Body of pancreas (tissue), 4 donors: Measurements from ENCODE around the gene COMMD1. TPM values are rescaled to one million over a fixed set of nuclear protein-coding genes. Genes with fewer than 3 reads are reported as not detected.
"Not testable (repeated sequence)": the region's sequence is repeated elsewhere in the genome, so short reads cannot be mapped to it uniquely, and the experiment has no call there.

Experiments used
- ATAC-seq: fragments of 150-250 bp; one replicate; pipeline ENCODE4 v1.9.1; 2016
- DNase-seq, 4 donors: peaks; one replicate each; pipeline ENCODE4 v3.0.0-alpha.2; 2019
- H3K27ac ChIP-seq, 4 donors: fragments of 200-600 bp; sonication (generic); 1 replicate in 3 of 4; 2 replicates in 1 of 4; pipeline versions ENCODE4 v1.5.1 to v1.6.1; 2016 to 2019; ENCODE audit warnings: mild to moderate bottlenecking in 1 of 4, mixed read lengths in 1 of 4, moderate library complexity in 1 of 4
- H3K27me3 ChIP-seq, 2 donors: fragments of 200-600 bp; sonication (generic); one replicate each; pipeline ENCODE4 v1.6.0; 2016; ENCODE audit warnings: mild to moderate bottlenecking in 1 of 2
- H3K36me3 ChIP-seq, 2 donors: fragments of 200-600 bp; sonication (generic); replicated peaks in 1 of 2; 2 replicates each; pipeline ENCODE4 v1.5.1; 2016; ENCODE audit warnings: low read depth in 2 of 2; ENCODE audit not compliant: insufficient read depth in 1 of 2
- H3K4me1 ChIP-seq: fragments of 200-600 bp; sonication (generic); one replicate; pipeline ENCODE4 v1.6.0; 2016
- H3K4me3 ChIP-seq, 2 donors: fragments of 200-600 bp; sonication (generic); 1 replicate in 1 of 2; 2 replicates in 1 of 2; pipeline ENCODE4 v1.5.1; 2016 to 2019
- H3K9me3 ChIP-seq, 3 donors: fragments of 200-600 bp; sonication (generic); 1 replicate in 2 of 3; 2 replicates in 1 of 3; pipeline ENCODE4 v1.5.1; 2016
- CTCF ChIP-seq, 7 experiments: fragments of 450-650 bp in 4 of 7; fragments of 200-600 bp in 3 of 7; sonication (generic) in 3 of 7; IDR thresholded peaks; one replicate each; pipeline ENCODE4 v1.5.1; 2016 to 2019; ENCODE audit warnings: antibody characterized with exemption in 7 of 7
- POLR2A ChIP-seq, 3 donors: fragments of 450-650 bp; IDR thresholded peaks; one replicate each; pipeline ENCODE4 v1.6.1; 2016; ENCODE audit warnings: antibody characterized with exemption in 3 of 3, mild to moderate bottlenecking in 2 of 3
- whole genome bisulfite sequencing, 2 donors: methylation state at CpG; one replicate each; pipeline ENCODE4 v1.1.5; 2017; 5-methylcytosine and 5-hydroxymethylcytosine counted together
- intact Hi-C: fragments of 100-400 bp; cut with DNase I; formaldehyde crosslinking; loops from one replicate; pipeline ENCODE4 v1.15.1; 2023
- total RNA-seq, 2 donors: library from RNA; depleted of rRNA; stranded (reverse); fragments of >200 nt; gene quantifications; one replicate each; pipeline ENCODE4 v1.1.0, GENCODE V29; 2016

COMMD1 gene
- total RNA-seq, 2 donors from 2014 or later = 19.1 to 37.9 TPM

GRCh38 chr2:61906186-61906470 lies 654 bp downstream of the COMMD1 start:
- intact Hi-C loops = no loop called here
- H3K36me3 ChIP-seq = no peaks in the 10 kb centered on the region
- ATAC-seq = no peak
- TF ChIP-seq POLR2A (IDR thresholded peaks at IDR 0.05) = no peak
- no peak for TF ChIP-seq CTCF (IDR thresholded peaks at IDR 0.05)
- H3K27ac ChIP-seq = peak overlapping the region in 2 of 4 donors; percentile 21 to 58
- no peaks in the 10 kb centered on the region for H3K27me3 ChIP-seq
- peak overlapping the region; percentile 52 to 70 for H3K4me3 ChIP-seq
- DNase-seq = no peak
- no peaks in the 10 kb centered on the region for H3K9me3 ChIP-seq
- peaks cover 22% of the 10 kb centered on the region for H3K4me1 ChIP-seq
- 0 to 3% methylated on average over 6 of the region's 6 CpGs for WGBS, 2 donors

GRCh38 chr2:61909116-61909515 lies 3.6 kb downstream of the COMMD1 start:
- Histone ChIP-seq H3K27me3 (no peaks in the 10 kb centered on the region), H3K9me3 (no peaks in the 10 kb centered on the region), H3K27ac (no peak overlapping the region), H3K4me1 (peaks cover 22% of the 10 kb centered on the region), H3K4me3 (no peak overlapping the region), H3K36me3 (no peaks in the 10 kb centered on the region)
- intact Hi-C loops = no loop called here
- ATAC-seq (no peak), DNase-seq (no peak)
- 81 to 87% methylated on average over 8 of the region's 8 CpGs for WGBS, 2 donors
- TF ChIP-seq POLR2A (IDR thresholded peaks at IDR 0.05) = no peak
- TF ChIP-seq CTCF (IDR thresholded peaks at IDR 0.05) = no peak

GRCh38 chr2:61910603-61911002 lies 5.1 kb downstream of the COMMD1 start:
- DNase-seq (peak in 1 of 4 donors; percentile 18), ATAC-seq (no peak)
- peak in 6 of 7 experiments; percentile 13 to 43 (median 30) for TF ChIP-seq CTCF (IDR thresholded peaks at IDR 0.05)
- TF ChIP-seq POLR2A (IDR thresholded peaks at IDR 0.05) = no peak
- Histone ChIP-seq H3K36me3 (no peaks in the 10 kb centered on the region), H3K9me3 (no peaks in the 10 kb centered on the region), H3K27ac (no peak overlapping the region), H3K4me3 (no peak overlapping the region), H3K27me3 (no peaks in the 10 kb centered on the region), H3K4me1 (peaks cover 22% of the 10 kb centered on the region)
- intact Hi-C loops = no loop called here
- 43 to 49% methylated on average over 9 of the region's 9 CpGs for WGBS, 2 donors

GRCh38 chr2:61911510-61911909 lies 6.0 kb downstream of the COMMD1 start:
- Histone ChIP-seq H3K36me3 (no peaks in the 10 kb centered on the region), H3K4me3 (no peak overlapping the region), H3K27ac (no peak overlapping the region), H3K4me1 (peaks cover 19% of the 10 kb centered on the region), H3K27me3 (no peaks in the 10 kb centered on the region), H3K9me3 (no peaks in the 10 kb centered on the region)
- no peak for TF ChIP-seq CTCF (IDR thresholded peaks at IDR 0.05)
- TF ChIP-seq POLR2A (IDR thresholded peaks at IDR 0.05) = no peak
- no peak for ATAC-seq
- WGBS, 2 donors = 88 to 94% methylated on average over 4 of the region's 4 CpGs
- no peak for DNase-seq
- intact Hi-C loops = no loop called here

- H3K4me1 ChIP-seq, H3K27me3 ChIP-seq, H3K27ac ChIP-seq, intact Hi-C loops, DNase-seq, H3K4me3 ChIP-seq, H3K36me3 ChIP-seq, ATAC-seq, H3K9me3 ChIP-seq: not testable (repeated sequence)
- WGBS, 2 donors = 78 to 89% methylated on average over 4 of the region's 4 CpGs
Measured at GRCh38 chr2:61914794-61915193, 9.3 kb downstream of the COMMD1 start.
